IMR-90 (cell line): ENCODE measurements around the gene USB1. TPM values are rescaled to one million over a fixed set of nuclear protein-coding genes. Genes with fewer than 3 reads are reported as not detected.

Source experiments
- ATAC-seq: fragments of 200-7000 bp; cut with Tn5 transposase; 2 replicates; pipeline ENCODE4 v1.9.1; 2020; ENCODE audit warnings: low read depth, mild to moderate bottlenecking, moderate library complexity
- BruUV-seq: library from RNA; stranded (reverse); fragments of 400-500 nt; replicated peaks from 2 replicates; lab custom pipeline; 2021; lab: Mats Ljungman, UMichigan
- CTCF ChIA-PET: fragments of 300-600 bp; formaldehyde crosslinking; extraction: SDS; loops from one replicate; lab custom pipeline; 2021; ENCODE audit warnings: antibody characterized with exemption; lab: Yijun Ruan, JAX
- POLR2A ChIA-PET: fragments of 300-600 bp; sonication (Branson Sonifier 250); formaldehyde crosslinking; loops from one replicate; lab custom pipeline; 2022; ENCODE audit warnings: antibody characterized with exemption; ENCODE audit not compliant: unreplicated experiment; lab: Charles Lee
- DNase-seq: peaks from one replicate; pipeline ENCODE4 v3.0.0; 2013
- H2AFZ ChIP-seq: replicated peaks from 2 replicates; pipeline ENCODE3; 2013; ENCODE audit warnings: low read length, mild to moderate bottlenecking; ENCODE audit not compliant: poor library complexity
- H2AK5ac ChIP-seq: 2 replicates; pipeline ENCODE4 v1.6.1; 2013; ENCODE audit warnings: low read depth, low read length, inconsistent platforms
- H2AK9ac ChIP-seq: replicated peaks from 2 replicates; pipeline ENCODE3; 2013; ENCODE audit warnings: mild to moderate bottlenecking, low read depth, low read length, moderate library complexity; ENCODE audit not compliant: poor library complexity
- H2BK120ac ChIP-seq: 2 replicates; pipeline ENCODE4 v1.6.1; 2013; ENCODE audit warnings: low read depth, low read length, inconsistent platforms
- H2BK15ac ChIP-seq: 3 replicates; pipeline ENCODE4 v1.6.1; 2013; ENCODE audit warnings: low read depth, low read length, inconsistent platforms
- H2BK20ac ChIP-seq: 2 replicates; pipeline ENCODE4 v1.6.1; 2013; ENCODE audit warnings: low read depth, mild to moderate bottlenecking, inconsistent platforms, low read length, moderate library complexity
- H2BK5ac ChIP-seq: 2 replicates; pipeline ENCODE4 v1.6.1; 2013; ENCODE audit warnings: mild to moderate bottlenecking, low read depth, low read length, inconsistent platforms; ENCODE audit not compliant: poor library complexity, severe bottlenecking
- H3K14ac ChIP-seq: replicated peaks from 2 replicates; pipeline ENCODE4 v1.6.1; 2013; ENCODE audit warnings: low read depth, low read length, inconsistent platforms
- H3K18ac ChIP-seq: 2 replicates; pipeline ENCODE4 v1.6.1; 2013; ENCODE audit warnings: low read depth, low read length, control low read depth
- H3K23ac ChIP-seq: 2 replicates; pipeline ENCODE4 v1.6.1; 2013; ENCODE audit warnings: low read depth, low read length, inconsistent platforms
- H3K27ac ChIP-seq: 2 replicates; pipeline ENCODE4 v1.5.1; 2013; ENCODE audit warnings: mild to moderate bottlenecking, control low read depth, low read length; ENCODE audit not compliant: insufficient read depth
- H3K27me3 ChIP-seq: 2 replicates; pipeline ENCODE4 v1.6.1; 2013; ENCODE audit warnings: low read length; ENCODE audit not compliant: control insufficient read depth, insufficient read depth
- H3K36me3 ChIP-seq: 2 replicates; pipeline ENCODE4 v1.6.1; 2013; ENCODE audit warnings: low read length, mixed read lengths; ENCODE audit not compliant: control insufficient read depth, insufficient read depth
- H3K4ac ChIP-seq: 2 replicates; pipeline ENCODE4 v1.6.1; 2013; ENCODE audit warnings: low read depth, low read length, inconsistent platforms
- H3K4me1 ChIP-seq: 2 replicates; pipeline ENCODE4 v1.6.1; 2013; ENCODE audit warnings: low read length, mixed read lengths; ENCODE audit not compliant: control insufficient read depth, insufficient read depth
- H3K4me2 ChIP-seq: 2 replicates; pipeline ENCODE4 v1.6.1; 2013; ENCODE audit warnings: low read depth, mild to moderate bottlenecking, control low read depth, low read length, moderate library complexity
- H3K4me3 ChIP-seq: 2 replicates; pipeline ENCODE4 v1.5.1; 2013; ENCODE audit warnings: low read depth, mild to moderate bottlenecking, control low read depth, low read length, moderate library complexity; ENCODE audit not compliant: insufficient read depth
- H3K56ac ChIP-seq: 2 replicates; pipeline ENCODE4 v1.6.1; 2013; ENCODE audit warnings: low read length, inconsistent platforms; ENCODE audit not compliant: insufficient read depth; ENCODE audit errors: extremely low read depth
- H3K79me1 ChIP-seq, 2 experiments: 2 replicates each; pipeline ENCODE4 v1.6.1; 2013; ENCODE audit warnings: low read length in 2 of 2, inconsistent platforms in 1 of 2, low read depth in 1 of 2
- H3K9ac ChIP-seq: 2 replicates; pipeline ENCODE4 v1.6.1; 2013; ENCODE audit warnings: low read depth, low read length, control low read depth
- H3K9me1 ChIP-seq: 2 replicates; pipeline ENCODE4 v1.6.1; 2013; ENCODE audit warnings: low read length, inconsistent platforms; ENCODE audit not compliant: insufficient read depth
- H3K9me3 ChIP-seq: 2 replicates; pipeline ENCODE4 v1.6.1; 2013; ENCODE audit warnings: low read length; ENCODE audit not compliant: control insufficient read depth, insufficient read depth
- H4K20me1 ChIP-seq: 2 replicates; pipeline ENCODE4 v1.6.1; 2013; ENCODE audit warnings: low read length, inconsistent platforms; ENCODE audit not compliant: insufficient read depth
- H4K5ac ChIP-seq: 2 replicates; pipeline ENCODE4 v1.6.1; 2013; ENCODE audit warnings: mild to moderate bottlenecking, low read depth, low read length, control low read depth
- H4K8ac ChIP-seq, 2 experiments: 2 replicates each; pipeline ENCODE4 v1.6.1; 2013; ENCODE audit warnings: low read depth in 2 of 2, low read length in 2 of 2, control low read depth in 1 of 2, inconsistent platforms in 1 of 2
- H4K91ac ChIP-seq: 2 replicates; pipeline ENCODE4 v1.6.1; 2013; ENCODE audit warnings: low read depth, low read length, inconsistent platforms; ENCODE audit not compliant: insufficient read depth
- BHLHE40 ChIP-seq: fragments of 150-350 bp; IDR thresholded peaks from 2 replicates; pipeline ENCODE4 v1.6.1; 2016; ENCODE audit warnings: mild to moderate bottlenecking, low read depth, low read length
- CEBPB ChIP-seq: IDR thresholded peaks from 2 replicates; pipeline ENCODE4 v1.6.1; 2012; ENCODE audit warnings: low read depth, low read length, improper control_type of control experiment
- CHD1 ChIP-seq: IDR thresholded peaks from 2 replicates; pipeline ENCODE4 v1.6.1; 2012; ENCODE audit warnings: low read depth, low read length, improper control_type of control experiment
- ELK1 ChIP-seq: fragments of 150-350 bp; IDR thresholded peaks from 2 replicates; pipeline ENCODE4 v1.6.1; 2016; ENCODE audit warnings: low read depth, mild to moderate bottlenecking, low read length, moderate library complexity, borderline replicate concordance
- FOS ChIP-seq: fragments of 150-350 bp; IDR thresholded peaks from 2 replicates; pipeline ENCODE4 v1.6.1; 2016; ENCODE audit warnings: low read depth, low read length
- MAFK ChIP-seq: IDR thresholded peaks from 2 replicates; pipeline ENCODE4 v1.6.1; 2012; ENCODE audit warnings: low read depth, low read length, improper control_type of control experiment
- MAZ ChIP-seq: IDR thresholded peaks from 2 replicates; pipeline ENCODE4 v1.6.1; 2012; ENCODE audit warnings: low read depth, mild to moderate bottlenecking, low read length, improper control_type of control experiment, moderate library complexity, borderline replicate concordance
- MXI1 ChIP-seq: IDR thresholded peaks from 2 replicates; pipeline ENCODE4 v1.6.1; 2012; ENCODE audit warnings: low read depth, mild to moderate bottlenecking, low read length, moderate library complexity, borderline replicate concordance
- NFE2L2 ChIP-seq: fragments of 150-350 bp; IDR thresholded peaks from 2 replicates; pipeline ENCODE4 v1.6.1; 2016; ENCODE audit warnings: low read depth, mild to moderate bottlenecking, low read length
- POLR2A ChIP-seq: IDR thresholded peaks from 2 replicates; pipeline ENCODE4 v1.6.1; 2012; ENCODE audit warnings: mild to moderate bottlenecking, low read depth, low read length
- RAD21 ChIP-seq: IDR thresholded peaks from 2 replicates; pipeline ENCODE4 v1.6.1; 2012; ENCODE audit warnings: low read length, improper control_type of control experiment
- RCOR1 ChIP-seq: IDR thresholded peaks from 2 replicates; pipeline ENCODE4 v1.6.1; 2012; ENCODE audit warnings: mild to moderate bottlenecking, low read length, improper control_type of control experiment; ENCODE audit not compliant: insufficient replicate concordance
- RFX5 ChIP-seq: IDR thresholded peaks from 2 replicates; pipeline ENCODE4 v1.8.0; 2012; ENCODE audit warnings: low read depth, mild to moderate bottlenecking, low read length, moderate library complexity
- SMC3 ChIP-seq: fragments of 150-350 bp; IDR thresholded peaks from 2 replicates; pipeline ENCODE4 v1.6.1; 2016; ENCODE audit warnings: low read depth, mild to moderate bottlenecking, antibody characterized with exemption, low read length, moderate library complexity
- USF2 ChIP-seq: fragments of 150-350 bp; IDR thresholded peaks from 2 replicates; pipeline ENCODE4 v1.6.1; 2017; ENCODE audit warnings: mild to moderate bottlenecking, antibody characterized with exemption, low read length, low read depth
- WGBS, 2 experiments: methylation state at CpG; one replicate each; pipeline versions ENCODE4 v1.1.5 to v1.1.7; 2013; ENCODE audit warnings: missing lambda C conversion rate in 2 of 2; ENCODE audit not compliant: insufficient read length in 1 of 2; ENCODE audit errors: extremely low coverage in 2 of 2; 5-methylcytosine and 5-hydroxymethylcytosine counted together
- dilution Hi-C: fragments of 300-500 bp; cut with HindIII; formaldehyde crosslinking; loops from one replicate; pipeline ENCODE4 v1.14.3; 2018; ENCODE audit warnings: low sequenced_read_pairs; ENCODE audit not compliant: unreplicated experiment
- in situ Hi-C: fragments of 300-500 bp; cut with MboI; formaldehyde crosslinking; loops from 3 replicates; pipeline ENCODE4 v1.14.3; 2019; ENCODE audit warnings: low sequenced_read_pairs, inconsistent platforms, mixed read lengths
- intact Hi-C: fragments of 100-400 bp; cut with micrococcal nuclease; formaldehyde crosslinking; loops from 2 replicates; pipeline ENCODE4 v1.10.0; 2022
- polyA plus RNA-seq, 3 experiments: library from polyadenylated mRNA; depleted of rRNA; stranded (reverse); fragments of >200 nt; gene quantifications; 2 replicates each; pipeline ENCODE4 v1.2.3, GENCODE V29; 2012; ENCODE audit warnings: low replicate concordance in 1 of 3
- total RNA-seq: library from RNA; depleted of rRNA; stranded (reverse); fragments of >200 nt; gene quantifications from 2 replicates; pipeline ENCODE4 v1.2.3, GENCODE V29; 2012
- TF ChIP-seq, protein P1 (sequence below): conservative IDR thresholded peaks from 2 replicates; pipeline ENCODE4 v1.5.1; 2012; ENCODE audit warnings: mild to moderate bottlenecking, low read depth, low read length, improper control_type of control experiment

Gene USB1
- total and polyA plus RNA-seq, 2 of the 4 experiments (the other 2 are of a cell fraction), result 45.9 to 94.9 TPM

DNA sequence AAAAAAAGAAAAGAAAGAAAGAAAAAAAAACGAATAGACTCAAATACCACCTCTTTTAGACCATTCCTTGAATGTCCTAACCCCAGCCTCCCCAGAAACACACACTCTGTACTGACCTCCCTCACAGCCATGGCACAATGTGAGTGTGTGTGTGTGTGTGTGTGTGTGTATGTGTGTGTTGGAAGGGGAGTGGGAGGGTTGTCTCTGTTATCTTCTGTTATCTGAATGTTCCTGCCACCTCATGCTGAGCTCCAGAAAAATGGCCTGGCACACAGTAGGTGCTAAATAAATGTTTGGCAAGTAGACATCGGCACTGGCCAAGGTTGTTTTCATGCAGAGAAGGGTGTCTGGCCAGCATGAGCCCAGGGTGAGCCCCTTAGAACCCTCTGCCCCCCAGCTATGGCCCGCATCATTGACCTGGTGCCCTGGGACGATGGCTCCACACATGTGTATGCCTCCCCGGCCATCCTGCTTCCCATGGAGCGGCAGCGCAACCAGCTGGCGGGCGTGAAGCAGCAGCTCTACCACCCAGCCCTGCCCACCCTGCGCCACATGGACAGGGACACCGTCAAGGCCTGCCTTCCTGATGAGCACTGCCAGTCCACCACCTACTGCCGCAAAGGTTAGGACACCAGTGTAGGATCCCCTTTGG is 23.7 kb upstream of the USB1 start:
- no peak overlapping the region for H3K23ac ChIP-seq
- H4K91ac ChIP-seq, result no peak overlapping the region
- no peak overlapping the region for H3K14ac ChIP-seq
- H2BK20ac ChIP-seq, result no peak overlapping the region
- dilution Hi-C loops, result no loop called here
- H2BK15ac ChIP-seq, result no peak overlapping the region
- H3K27me3 ChIP-seq, result peaks cover 40% of the 10 kb centered on the region
- BruUV-seq, result no TSS peak
- no peaks in the 10 kb centered on the region for H3K79me1 ChIP-seq
- H4K5ac ChIP-seq, result no peak overlapping the region
- H3K4me1 ChIP-seq, result no peaks in the 10 kb centered on the region
- no peak overlapping the region for H3K9ac ChIP-seq
- no peak overlapping the region for H4K8ac ChIP-seq
- TF ChIP-seq CHD1 (no peak), CEBPB (no peak), MAZ (no peak), POLR2A (no peak), MXI1 (no peak), NFE2L2 (no peak), RAD21 (no peak), BHLHE40 (no peak), RCOR1 (no peak), ELK1 (no peak), SMC3 (no peak), MAFK (no peak), RFX5 (no peak), USF2 (no peak), FOS (no peak)
- TF ChIP-seq, protein P1, sequence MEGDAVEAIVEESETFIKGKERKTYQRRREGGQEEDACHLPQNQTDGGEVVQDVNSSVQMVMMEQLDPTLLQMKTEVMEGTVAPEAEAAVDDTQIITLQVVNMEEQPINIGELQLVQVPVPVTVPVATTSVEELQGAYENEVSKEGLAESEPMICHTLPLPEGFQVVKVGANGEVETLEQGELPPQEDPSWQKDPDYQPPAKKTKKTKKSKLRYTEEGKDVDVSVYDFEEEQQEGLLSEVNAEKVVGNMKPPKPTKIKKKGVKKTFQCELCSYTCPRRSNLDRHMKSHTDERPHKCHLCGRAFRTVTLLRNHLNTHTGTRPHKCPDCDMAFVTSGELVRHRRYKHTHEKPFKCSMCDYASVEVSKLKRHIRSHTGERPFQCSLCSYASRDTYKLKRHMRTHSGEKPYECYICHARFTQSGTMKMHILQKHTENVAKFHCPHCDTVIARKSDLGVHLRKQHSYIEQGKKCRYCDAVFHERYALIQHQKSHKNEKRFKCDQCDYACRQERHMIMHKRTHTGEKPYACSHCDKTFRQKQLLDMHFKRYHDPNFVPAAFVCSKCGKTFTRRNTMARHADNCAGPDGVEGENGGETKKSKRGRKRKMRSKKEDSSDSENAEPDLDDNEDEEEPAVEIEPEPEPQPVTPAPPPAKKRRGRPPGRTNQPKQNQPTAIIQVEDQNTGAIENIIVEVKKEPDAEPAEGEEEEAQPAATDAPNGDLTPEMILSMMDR, result no peak
- H2AK9ac ChIP-seq, result peak overlapping the region; percentile 23
- DNase-seq (no peak), ATAC-seq (no peak)
- no peak overlapping the region for H3K56ac ChIP-seq
- intact Hi-C loops, result no loop called here
- in situ Hi-C loops, result no loop called here
- H3K18ac ChIP-seq, result no peak overlapping the region
- no peaks in the 10 kb centered on the region for H3K9me3 ChIP-seq
- no peak overlapping the region for H3K4ac ChIP-seq
- H3K36me3 ChIP-seq, result no peaks in the 10 kb centered on the region
- no peak overlapping the region for H2AFZ ChIP-seq
- H3K4me2 ChIP-seq, result no peak overlapping the region
- no peaks in the 10 kb centered on the region for H3K9me1 ChIP-seq
- H2BK5ac ChIP-seq, result no peak overlapping the region
- POLR2A ChIA-PET, result no interaction called here
- CTCF ChIA-PET, result no interaction called here
- 0% methylated on average over 1 of the region's 12 CpGs; no CpG with 5 or more reads in 1 of the 2 experiments for WGBS, 2 experiments
- no peak overlapping the region for H2BK120ac ChIP-seq
- no peaks in the 10 kb centered on the region for H4K20me1 ChIP-seq
- H3K4me3 ChIP-seq, result no peak overlapping the region
- H2AK5ac ChIP-seq, result no peak overlapping the region
- H3K27ac ChIP-seq, result no peak overlapping the region
